ENCODE data around the gene OPN4.

- TF ChIP-seq POLR2A (IDR thresholded peaks at IDR 0.05; ENCODE audit: low read depth, low read length) (no peak), POLR2AphosphoS5 (IDR thresholded peaks at IDR 0.05; ENCODE audit: low read depth, low read length) (no peak), TAF1 (IDR thresholded peaks at IDR 0.05; ENCODE audit: borderline replicate concordance, low read depth, low read length) (no peak)
Measured at GRCh38 chr10:86635402-86635801, 18.9 kb upstream of the OPN4 start.
